Breast epithelium (tissue), 3 donors: ENCODE data around the gene SYNE1.

Source experiments
- CTCF ChIP-seq, 3 donors: fragments of 450-650 bp; IDR thresholded peaks; one replicate each; pipeline ENCODE4 v1.5.1; 2016 to 2017; ENCODE audit warnings: antibody characterized with exemption in 3 of 3, mild to moderate bottlenecking in 3 of 3, moderate library complexity in 3 of 3
- POLR2A ChIP-seq: fragments of 450-650 bp; IDR thresholded peaks from one replicate; pipeline ENCODE4 v1.6.1; 2016; ENCODE audit warnings: antibody characterized with exemption, mild to moderate bottlenecking, moderate library complexity

GRCh38 chr6:152314483-152314832 is 322.7 kb downstream of the SYNE1 start:
- TF ChIP-seq POLR2A (no peak), CTCF (IDR thresholded peaks at IDR 0.05) (no peak)
